GM19025 (cell line): Measurements from ENCODE around the gene HSD17B11.
"Not testable (repeated sequence)": the region's sequence is repeated elsewhere in the genome, so short reads cannot be mapped to it uniquely, and the experiment has no call there.

Source experiments
- ATAC-seq: cut with Tn5 transposase; IDR thresholded peaks from one replicate; pipeline ENCODE4 v1.9.1; 2021; ENCODE audit warnings: mild to moderate bottlenecking, low read depth, moderate library complexity; ENCODE audit not compliant: unreplicated experiment

Gene HSD17B11

DNA sequence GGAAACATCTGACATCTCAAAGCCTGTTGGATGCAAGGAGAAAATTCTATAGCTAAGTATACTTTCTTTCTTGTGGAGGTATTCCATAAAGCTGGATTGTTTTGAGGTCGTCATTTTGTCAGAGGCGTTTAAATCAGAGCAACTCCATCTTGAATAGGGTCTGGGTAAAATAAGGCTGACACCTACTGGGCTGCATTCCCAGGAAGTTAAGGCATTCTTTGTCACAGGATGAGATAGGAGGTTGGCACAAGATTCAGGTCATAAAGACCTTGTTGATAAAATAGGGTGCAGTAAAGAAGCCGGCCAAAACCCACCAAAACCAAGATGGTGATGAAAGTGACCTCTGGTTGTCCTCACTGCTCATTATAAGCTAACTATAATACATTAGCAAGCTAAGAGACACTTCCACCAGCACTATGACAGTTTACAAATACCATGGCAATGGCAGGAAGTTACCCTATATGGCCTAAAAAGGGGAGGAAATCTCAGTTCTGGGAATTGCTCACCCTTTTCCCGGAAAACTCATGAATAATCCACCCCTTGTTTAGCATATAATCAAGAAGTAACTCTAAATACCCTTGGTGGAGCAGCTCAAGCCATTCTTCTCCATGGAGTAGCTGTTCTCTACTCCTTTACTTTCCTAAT is 80.2 kb downstream of the HSD17B11 start:
- ATAC-seq = no peak

DNA sequence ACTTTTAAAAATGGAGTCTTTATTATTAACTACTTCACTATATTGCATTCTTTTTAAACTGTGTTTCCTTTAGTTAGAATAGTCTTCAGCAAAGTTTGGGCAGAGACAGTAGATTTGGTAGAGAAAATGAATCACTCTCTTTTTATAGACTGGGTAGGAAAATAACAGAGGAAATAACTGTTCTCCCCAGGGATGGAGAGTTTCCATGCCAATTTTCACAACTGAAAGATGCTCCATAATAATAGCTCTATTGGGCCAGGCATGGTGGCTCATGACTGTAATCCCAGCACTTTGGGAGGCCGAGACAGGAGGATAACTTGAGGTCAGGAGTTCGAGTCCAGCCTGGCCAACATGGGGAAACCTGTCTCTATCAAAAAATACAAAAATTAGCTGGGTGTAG is 81.4 kb downstream of the HSD17B11 start:
- ATAC-seq = no peak

DNA sequence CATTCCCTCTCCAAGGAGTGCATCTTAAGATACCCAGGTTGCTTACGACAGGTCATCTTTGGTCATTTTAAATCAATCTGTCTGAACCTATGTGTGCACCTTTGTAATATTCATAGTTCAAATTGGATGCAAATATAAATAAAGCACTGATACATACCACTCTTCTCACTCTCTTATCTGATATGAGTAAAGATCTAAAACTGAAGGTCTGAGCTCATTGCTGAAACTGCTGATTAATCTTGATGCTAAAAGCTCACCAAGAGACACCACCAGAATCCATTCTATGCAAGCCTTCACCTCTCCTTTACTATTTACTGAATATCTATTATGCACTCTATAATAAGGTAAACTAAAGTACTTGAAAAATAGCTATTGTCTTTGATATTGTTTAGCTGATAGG is 84.9 kb downstream of the HSD17B11 start:
- no peak for ATAC-seq

DNA sequence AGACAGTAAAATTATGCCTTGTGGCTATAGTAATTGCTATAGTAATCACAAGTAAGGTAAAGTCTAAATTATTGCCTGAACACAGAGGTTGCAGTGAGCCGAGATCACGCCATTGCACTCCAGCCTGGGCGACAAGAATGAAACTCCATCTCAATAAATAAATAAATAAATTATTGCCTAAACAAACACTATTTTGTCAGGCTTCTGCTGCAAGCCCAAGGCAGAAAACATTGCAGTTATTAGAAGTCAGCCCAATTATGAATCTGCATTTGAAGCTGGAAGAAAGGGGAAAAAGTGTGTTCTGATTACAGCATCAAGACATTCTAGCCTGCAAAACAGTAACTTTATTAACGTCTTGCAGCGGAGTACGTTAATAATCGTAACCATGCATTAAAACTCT is 85.4 kb downstream of the HSD17B11 start:
- no peak for ATAC-seq

DNA sequence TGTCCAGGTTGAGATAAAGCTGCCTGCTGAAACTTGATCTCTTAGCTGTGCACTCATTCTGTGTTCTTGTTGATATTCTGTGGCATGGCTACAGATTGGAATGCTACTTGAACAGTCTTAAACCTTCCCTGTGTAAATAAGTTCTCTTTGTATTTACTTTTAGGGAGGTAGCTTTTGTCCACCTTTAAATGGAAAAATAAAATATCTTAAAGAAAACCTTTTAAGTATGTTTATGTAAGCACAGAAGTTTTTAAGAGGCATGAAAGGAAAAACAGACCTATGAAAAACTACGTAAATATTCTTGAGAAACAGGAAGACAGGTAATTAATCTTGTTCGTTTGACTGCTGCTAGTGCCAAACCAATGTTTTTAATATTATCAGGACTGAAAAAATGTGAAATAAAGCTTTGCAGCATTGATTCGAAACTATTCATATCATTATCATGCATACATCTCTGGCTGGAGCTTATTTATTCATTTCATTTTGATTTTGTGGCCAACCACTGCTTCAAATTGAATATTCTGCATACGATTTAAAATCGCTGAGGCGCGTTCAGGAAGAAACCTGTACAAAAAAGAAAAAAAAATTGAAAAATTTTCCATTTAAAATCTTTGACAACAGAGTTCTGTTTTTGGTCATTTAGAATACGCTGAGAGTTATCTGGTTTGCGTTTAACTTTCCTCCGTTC is 86.1 kb downstream of the HSD17B11 start:
- no peak for ATAC-seq

DNA sequence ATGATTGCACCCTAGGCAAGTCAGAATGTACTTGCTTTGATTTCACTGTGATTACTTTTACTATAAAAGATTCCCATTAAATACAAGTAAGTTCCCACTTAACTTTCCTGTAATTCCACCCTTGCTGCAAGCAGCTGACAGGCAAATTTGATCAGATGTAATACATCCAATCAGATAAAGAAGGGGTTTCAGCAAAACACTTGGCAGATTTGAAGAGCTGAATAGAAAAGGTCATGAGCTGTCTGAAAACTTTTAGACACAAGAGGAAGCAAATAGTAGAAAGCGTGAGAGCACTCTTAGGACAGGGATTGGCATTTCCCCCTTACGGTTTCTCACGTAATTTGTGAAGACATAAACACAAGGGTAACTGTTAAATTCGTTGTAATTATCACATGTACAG is 91.1 kb downstream of the HSD17B11 start:
- no peak for ATAC-seq

DNA sequence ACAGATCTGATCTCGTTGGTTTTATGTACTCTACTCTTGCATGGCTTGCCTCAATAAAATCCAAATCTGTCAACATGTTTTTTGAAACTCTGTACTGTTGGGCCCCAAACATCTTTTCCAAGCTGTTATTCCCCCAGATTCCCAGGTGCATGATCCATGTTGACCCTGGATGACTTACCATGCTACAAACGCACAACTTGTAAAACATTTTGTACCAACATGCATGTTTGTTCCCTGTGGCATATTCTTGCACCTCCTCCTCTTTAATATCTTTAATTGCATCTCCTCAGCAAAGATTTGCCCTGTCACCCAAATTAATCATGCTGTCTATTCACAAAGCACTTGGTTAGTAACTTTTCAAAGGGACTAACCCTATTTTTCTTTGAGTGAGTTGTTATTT is 92.6 kb downstream of the HSD17B11 start:
- ATAC-seq = no peak

DNA sequence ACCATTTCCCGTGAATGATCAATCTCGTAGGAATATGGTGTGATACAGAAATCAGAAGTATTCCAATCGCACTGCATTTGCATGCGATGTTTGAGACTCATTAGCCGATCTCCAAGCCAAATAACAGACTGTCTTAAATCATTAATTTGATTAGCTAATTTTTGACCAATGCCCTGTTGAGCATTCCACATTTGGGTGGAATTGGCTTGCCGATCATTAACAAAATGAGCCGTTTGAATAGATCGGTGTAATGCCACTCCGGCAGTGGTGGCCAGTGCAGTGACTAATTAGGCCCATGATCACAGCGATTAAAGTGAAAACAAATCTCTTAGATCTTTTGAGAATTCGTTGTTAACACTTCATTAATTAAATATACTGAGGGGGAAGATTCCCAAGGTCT is 96.1 kb downstream of the HSD17B11 start:
- not testable (repeated sequence) for ATAC-seq

DNA sequence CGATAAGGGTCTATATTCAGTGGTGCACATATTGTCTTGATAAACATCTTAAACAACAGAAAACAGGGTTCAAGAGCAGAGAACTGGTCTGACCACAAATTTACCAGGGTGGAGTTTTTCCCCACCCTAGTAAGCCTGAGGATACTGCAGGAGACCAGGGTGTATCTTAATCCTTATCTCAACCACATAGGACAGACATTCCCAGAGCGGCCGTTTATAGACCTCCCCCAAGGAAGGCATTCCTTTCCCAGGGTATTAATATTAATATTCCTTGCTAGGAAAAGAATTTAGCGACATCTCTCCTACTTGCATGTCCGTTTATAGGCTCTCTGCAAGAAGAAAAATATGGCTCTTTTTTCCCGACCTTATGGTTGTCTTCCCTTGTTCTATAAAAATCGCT is 97.1 kb downstream of the HSD17B11 start:
- ATAC-seq = not testable (repeated sequence)

DNA sequence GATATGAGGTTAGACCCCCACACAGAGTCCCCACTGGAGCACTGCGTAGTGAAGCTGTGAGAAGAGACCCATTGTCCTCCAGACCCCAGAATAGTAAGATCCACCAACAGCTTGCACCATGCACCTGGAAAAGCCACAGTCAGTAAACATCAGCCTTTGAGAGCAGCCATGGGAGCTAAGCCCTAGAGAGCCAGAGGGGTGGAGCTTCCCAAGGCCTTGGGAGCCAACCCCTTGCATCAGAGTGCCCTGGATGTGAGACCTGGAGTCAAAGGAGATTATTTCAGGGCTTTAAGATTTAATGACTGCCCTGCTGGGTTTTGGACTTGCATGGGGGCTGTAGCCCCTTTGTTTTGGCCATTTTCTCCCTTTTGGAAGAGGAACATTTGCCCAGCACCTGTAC is 104.0 kb downstream of the HSD17B11 start:
- ATAC-seq = no peak
